ENCODE measurements around the gene LTBP4. TPM values are rescaled to one million over a fixed set of nuclear protein-coding genes. Genes with fewer than 3 reads are reported as not detected.

Gene LTBP4
- total RNA-seq, 2 donors from 2014 or later: 687 to 905 TPM

GRCh38 chr19:40616178-40616577, 15.0 kb downstream of the LTBP4 start:
- no peak for TF ChIP-seq CTCF (IDR thresholded peaks at IDR 0.05)
- no peak overlapping the region for H3K27ac ChIP-seq
- H3K36me3 ChIP-seq: peaks cover 34% of the 10 kb centered on the region

GRCh38 chr19:40616941-40617340, 15.8 kb downstream of the LTBP4 start:
- Histone ChIP-seq H3K36me3 (peaks cover 38% of the 10 kb centered on the region), H3K27me3 (replicated peaks; ENCODE audit: insufficient read depth) (no peaks in the 10 kb centered on the region)
- TF ChIP-seq CTCF (IDR thresholded peaks at IDR 0.05): no peak

More at GRCh38 chr19:40616178-40616577, 15.0 kb downstream of the LTBP4 start:
- H3K27me3 ChIP-seq (replicated peaks; ENCODE audit: insufficient read depth): no peaks in the 10 kb centered on the region
- no peaks in the 10 kb centered on the region for H3K9me3 ChIP-seq
- no peak overlapping the region for H3K4me3 ChIP-seq
- DNase-seq (ENCODE audit: low spot score) (no peak), ATAC-seq (ENCODE audit: insufficient number of reproducible peaks, low FRiP score, low read depth) (no peak)
- peaks cover 0 to 5% of the 10 kb centered on the region in 2 donors for H3K4me1 ChIP-seq (ENCODE audit: control insufficient read depth in 1 of 2, low read depth in 2 of 2)

GRCh38 chr19:40617961-40618360, 16.8 kb downstream of the LTBP4 start:
- peaks cover 42% of the 10 kb centered on the region for H3K36me3 ChIP-seq
- TF ChIP-seq CTCF (IDR thresholded peaks at IDR 0.05): no peak
- ATAC-seq (ENCODE audit: insufficient number of reproducible peaks, low FRiP score, low read depth) (no peak), DNase-seq (ENCODE audit: low spot score) (no peak)
- no peaks in the 10 kb centered on the region for H3K9me3 ChIP-seq
- no peaks in the 10 kb centered on the region for H3K4me1 ChIP-seq (ENCODE audit: control insufficient read depth in 1 of 2, low read depth in 2 of 2)
- no peak overlapping the region for H3K27ac ChIP-seq
- H3K4me3 ChIP-seq: no peak overlapping the region
- H3K27me3 ChIP-seq (replicated peaks; ENCODE audit: insufficient read depth): no peaks in the 10 kb centered on the region

More at GRCh38 chr19:40616941-40617340, 15.8 kb downstream of the LTBP4 start:
- no peak overlapping the region for H3K27ac ChIP-seq
- no peak overlapping the region for H3K4me3 ChIP-seq
- H3K9me3 ChIP-seq: no peaks in the 10 kb centered on the region
- no peak for DNase-seq (ENCODE audit: low spot score)
- ATAC-seq (ENCODE audit: insufficient number of reproducible peaks, low FRiP score, low read depth): no peak
- no peaks in the 10 kb centered on the region for H3K4me1 ChIP-seq (ENCODE audit: control insufficient read depth in 1 of 2, low read depth in 2 of 2)

- Histone ChIP-seq H3K9me3 (no peaks in the 10 kb centered on the region), H3K4me3 (no peak overlapping the region), H3K36me3 (peaks cover 43% of the 10 kb centered on the region), H3K4me1 (ENCODE audit: control insufficient read depth in 1 of 2, low read depth in 2 of 2) (peaks cover 0 to 6% of the 10 kb centered on the region in 2 donors), H3K27me3 (replicated peaks; ENCODE audit: insufficient read depth) (no peaks in the 10 kb centered on the region), H3K27ac (no peak overlapping the region)
- ATAC-seq (ENCODE audit: insufficient number of reproducible peaks, low FRiP score, low read depth): no peak
- no peak for TF ChIP-seq CTCF (IDR thresholded peaks at IDR 0.05)
- DNase-seq (ENCODE audit: low spot score): no peak
Measured at GRCh38 chr19:40619333-40620160, 18.4 kb downstream of the LTBP4 start.

- DNase-seq (ENCODE audit: low spot score): no peak
- Histone ChIP-seq H3K4me3 (no peak overlapping the region), H3K4me1 (ENCODE audit: control insufficient read depth in 1 of 2, low read depth in 2 of 2) (peaks cover 0 to 6% of the 10 kb centered on the region in 2 donors), H3K9me3 (no peaks in the 10 kb centered on the region), H3K27me3 (replicated peaks; ENCODE audit: insufficient read depth) (no peaks in the 10 kb centered on the region), H3K27ac (no peak overlapping the region), H3K36me3 (peaks cover 43% of the 10 kb centered on the region)
- TF ChIP-seq CTCF (IDR thresholded peaks at IDR 0.05): no peak
- ATAC-seq (ENCODE audit: insufficient number of reproducible peaks, low FRiP score, low read depth): no peak
Measured at GRCh38 chr19:40620161-40620485, 19.0 kb downstream of the LTBP4 start.
